Stimulated activated CD4-positive, alpha-beta T cell treated with anti-CD3 and anti-CD28 coated beads, Interleukin-12 subunit alpha, Interleukin-12 subunit beta, amount 100 ng/mL, for 24 hours (primary cell): ENCODE data around the gene DUSP6.

Experiments used
- DNase-seq, 2 experiments: peaks; one replicate each; pipeline ENCODE4 v3.0.0-alpha.2; 2020; ENCODE audit warnings: low read depth in 2 of 2

The DUSP6 gene

DNA sequence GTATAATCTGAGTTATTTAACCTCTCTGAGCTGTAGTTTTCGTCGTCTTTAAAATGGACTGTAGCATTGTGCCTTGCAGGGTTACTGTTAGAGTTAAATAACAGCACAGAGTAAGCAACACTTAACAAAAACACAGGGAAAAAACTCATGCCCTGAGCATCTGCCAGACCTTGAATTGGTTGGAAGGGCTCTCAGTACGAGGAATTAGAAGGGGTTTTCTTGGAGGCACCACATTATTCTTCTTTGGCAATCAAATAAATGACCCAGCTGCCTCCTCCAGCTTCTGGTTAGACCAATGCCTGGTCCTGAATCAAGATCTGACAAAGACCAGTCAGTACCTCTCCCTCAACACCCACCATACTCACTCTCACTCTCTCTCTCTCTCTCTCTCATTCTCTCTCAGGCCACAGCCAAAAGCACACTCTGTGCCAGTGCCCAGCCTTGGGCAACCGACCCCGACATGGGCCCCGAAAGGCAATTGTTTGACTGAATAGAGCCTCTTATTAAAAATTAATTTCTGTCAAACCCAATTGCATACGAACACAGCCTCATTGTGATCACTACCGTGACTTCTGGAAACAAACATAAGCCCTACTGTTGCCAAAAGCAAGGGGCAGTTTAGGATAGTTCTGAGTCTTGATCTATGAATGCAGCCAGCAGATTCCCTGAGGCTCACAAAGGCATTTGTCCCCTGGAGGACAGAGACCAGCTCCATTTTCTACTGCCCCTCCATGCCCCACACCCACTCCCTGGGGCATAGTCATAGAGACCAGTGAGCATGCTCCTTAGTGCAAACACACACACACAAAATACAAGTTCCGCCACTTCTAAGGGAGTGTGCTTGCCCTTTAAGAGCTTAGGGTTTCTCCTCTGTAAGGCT is 23.9 kb downstream of the DUSP6 start:
- DNase-seq, result no peak

DNA sequence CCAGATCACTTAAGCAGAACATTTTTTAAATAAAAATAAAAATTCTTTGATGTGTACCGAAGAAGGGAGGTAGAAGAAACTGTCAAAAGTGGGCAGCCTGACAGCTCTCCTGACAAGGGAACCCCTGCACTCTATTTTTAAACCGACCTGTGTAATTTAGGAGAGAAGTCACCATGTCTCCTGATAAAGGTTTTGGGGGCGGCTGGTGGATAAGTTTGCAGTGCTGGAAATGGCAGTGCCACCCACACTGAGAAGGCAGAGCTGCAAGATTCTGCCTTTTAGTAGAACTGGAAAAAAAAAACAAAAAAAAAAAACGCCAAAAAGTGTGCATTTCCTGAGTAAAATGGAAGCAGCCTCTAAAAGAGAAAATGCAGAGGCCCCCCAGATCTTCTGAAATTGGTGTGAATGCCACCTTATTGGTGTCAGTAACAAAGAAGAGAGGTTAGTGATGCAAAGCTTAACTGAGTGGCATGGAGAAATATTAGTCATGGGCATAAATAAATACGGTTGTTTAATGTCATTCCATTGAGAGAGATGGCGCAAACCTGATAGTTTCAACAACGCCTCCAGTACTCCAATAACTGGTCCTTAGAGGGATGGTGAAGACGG is 24.7 kb downstream of the DUSP6 start:
- DNase-seq, result no peak

DNA sequence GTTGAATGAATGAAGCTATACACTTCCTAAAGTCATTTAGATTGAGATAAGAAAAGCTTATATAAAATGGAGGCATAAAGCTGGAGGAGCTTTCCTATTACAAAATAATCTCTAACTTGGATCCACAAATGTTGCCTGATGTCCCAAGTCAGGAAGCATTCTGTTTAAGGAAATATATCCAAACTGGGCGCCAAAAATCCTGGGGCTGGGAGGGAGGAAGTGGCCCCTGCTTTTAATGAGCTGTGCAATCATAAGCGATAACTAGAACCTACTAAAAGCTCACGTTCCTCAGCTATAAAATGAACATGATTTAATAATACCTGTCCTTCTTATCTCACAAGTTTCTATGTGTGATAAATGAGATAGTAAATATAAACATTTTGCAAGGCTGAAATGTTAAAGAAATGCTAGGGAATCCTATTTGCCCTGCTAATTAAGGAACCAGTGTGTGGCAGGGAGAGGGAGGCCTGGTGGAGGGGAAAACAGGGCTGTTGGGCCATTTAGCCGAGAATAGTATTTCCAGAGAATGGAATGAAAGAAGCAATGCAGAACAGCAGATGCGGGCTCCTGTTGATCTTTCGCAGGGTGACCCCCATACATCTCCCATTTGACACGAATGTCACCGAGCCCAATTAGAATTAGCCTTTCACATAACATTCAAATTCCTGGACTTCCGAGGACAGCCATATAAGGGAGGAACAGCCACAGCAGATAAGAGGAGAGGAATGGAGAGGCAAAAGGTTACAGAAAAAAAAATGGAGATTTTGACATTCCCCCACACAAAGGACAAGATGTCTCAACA is 25.9 kb downstream of the DUSP6 start:
- DNase-seq, result no peak

DNA sequence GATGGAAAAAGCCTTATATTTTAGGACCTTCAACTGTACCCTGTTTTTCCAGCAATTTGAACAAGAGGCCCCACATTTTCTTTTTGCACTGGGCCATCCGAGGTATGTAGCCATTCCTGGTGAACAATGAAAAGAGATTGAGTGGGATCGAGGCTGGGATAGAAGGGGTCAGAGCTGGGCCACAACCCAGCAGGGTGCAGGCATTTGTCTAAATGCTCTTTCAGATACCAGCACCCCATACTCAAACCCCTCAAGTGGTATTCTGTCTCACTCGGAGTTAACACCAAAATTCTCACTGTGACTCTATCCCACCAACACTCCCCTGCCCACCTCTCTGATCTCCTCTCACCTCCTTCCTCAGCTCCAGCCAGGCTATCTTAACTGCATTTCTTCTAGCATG is 26.8 kb downstream of the DUSP6 start:
- no peak for DNase-seq

DNA sequence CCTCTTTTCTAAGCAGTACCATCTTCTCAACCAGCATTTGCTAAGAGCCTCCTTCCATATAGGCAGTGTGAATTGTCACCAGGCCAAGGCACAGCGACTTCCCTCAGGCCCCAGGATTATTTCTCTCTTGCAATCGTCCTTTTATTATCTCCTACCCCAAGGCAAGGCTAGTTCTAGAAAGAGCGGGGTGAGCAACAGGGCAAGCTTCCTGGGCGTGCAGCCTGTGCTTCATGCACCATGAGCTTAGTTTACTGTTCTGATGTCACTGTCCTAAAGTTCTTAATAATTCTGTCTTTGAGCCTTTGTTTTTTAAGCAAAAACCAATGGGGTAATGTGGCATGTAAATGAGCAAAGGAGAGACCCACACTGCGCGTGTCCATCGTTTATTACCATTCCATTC is 27.9 kb downstream of the DUSP6 start:
- no peak for DNase-seq

DNA sequence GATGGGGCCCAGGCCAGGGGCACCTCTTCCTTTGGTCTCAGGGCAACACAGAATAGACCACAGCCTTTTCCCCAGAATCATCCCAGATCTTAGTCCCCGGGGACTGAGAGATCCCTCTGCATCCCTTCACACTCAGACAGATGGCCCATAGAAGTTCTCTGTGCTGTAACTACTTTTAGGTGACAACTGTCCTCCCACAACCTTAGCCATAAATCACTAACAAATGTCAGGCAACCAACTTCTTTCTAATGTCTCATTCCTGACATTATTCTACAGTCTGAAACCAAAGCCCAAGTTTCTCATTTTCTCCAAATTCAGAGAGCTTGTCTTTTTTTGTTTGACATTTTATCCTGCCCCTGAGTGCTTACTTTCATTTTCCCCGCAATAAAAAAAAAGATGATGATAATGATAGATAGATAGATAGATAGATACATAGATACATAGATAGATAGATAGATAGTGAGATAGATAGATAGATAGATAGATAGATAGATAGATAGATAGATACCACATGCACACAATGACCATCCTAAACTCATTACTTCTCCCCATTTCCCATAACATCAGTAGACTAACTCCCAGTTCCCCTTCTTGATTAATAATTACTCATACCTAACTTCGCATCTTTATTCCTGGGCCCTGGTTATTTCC is 28.6 kb downstream of the DUSP6 start:
- DNase-seq, result no peak

DNA sequence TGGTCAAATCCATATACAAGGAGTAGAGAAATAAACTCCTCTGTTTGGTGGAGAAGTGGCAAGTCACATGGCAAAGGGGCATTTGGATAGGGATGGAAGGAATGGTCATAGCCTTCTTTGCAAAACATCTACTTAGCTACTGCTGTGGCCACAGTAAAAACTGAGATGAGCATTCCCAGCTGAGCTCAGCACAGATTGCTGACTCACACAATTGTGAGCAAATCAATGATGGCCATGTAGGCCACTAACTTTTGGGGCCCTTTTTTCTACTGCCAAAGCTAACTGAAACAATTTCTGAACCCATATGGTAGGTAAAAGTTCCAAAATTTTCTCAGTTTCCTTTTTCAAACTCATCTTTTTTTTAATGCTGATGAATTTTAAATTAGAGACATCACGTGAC is 31.6 kb downstream of the DUSP6 start:
- DNase-seq, result no peak

DNA sequence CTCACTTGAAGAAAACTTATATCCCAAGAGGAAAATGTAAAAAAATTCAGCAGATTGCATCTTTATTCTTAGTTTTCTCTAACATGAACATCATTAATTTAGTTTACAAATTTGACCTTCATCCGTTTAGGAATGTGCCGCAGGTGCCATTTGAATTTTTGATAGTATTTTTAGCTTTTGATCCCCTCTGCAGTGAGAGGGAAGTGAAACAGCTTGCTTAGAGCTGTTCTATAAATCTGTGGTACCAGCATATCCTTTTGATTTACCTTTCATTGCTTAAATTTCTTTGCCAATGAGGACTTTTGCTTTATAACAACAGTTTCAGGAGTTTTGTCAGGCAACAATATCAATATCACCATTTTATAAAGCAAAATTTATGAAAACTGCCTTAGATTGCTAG is 32.7 kb downstream of the DUSP6 start:
- no peak for DNase-seq

DNA sequence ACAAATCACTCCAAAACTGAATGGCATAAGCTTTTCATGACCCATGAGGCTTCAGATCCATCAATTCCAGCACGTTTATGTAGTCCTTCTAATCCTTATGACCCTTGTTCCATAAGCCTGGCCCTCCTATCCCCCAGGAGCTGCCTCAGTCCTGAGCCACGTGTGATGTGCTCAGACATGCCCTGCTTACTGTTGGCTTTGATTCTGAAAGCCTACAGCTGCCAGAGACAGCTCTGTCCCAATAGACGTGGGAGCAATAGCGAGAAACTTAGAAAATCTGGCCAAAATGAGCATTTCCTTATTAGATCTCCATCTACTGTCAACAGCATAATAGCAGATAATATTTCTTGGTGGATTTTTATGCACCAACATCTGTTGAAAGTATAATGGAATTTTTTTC is 33.2 kb downstream of the DUSP6 start:
- DNase-seq, result no peak

DNA sequence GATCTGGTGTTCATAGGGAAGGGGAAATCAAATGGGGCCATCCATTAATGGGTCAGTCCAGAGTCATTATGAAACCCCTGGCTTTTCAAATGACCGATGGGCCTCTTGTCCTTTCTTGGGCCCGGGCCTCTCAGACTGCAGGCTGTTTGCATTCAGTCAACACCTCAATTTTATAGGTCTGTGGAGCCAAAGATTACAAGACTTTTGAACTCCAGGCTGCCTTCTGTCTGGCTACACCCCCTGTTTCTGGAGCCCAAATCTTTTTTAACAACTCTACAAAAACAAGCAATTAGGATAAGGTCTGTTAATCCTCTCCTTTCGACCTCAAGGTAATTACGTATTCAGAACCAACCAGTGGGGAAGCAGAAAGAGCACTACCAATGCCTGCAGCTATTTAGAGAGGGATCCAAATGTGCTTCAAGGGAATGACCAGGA is 35.6 kb downstream of the DUSP6 start:
- DNase-seq, result no peak

DNA sequence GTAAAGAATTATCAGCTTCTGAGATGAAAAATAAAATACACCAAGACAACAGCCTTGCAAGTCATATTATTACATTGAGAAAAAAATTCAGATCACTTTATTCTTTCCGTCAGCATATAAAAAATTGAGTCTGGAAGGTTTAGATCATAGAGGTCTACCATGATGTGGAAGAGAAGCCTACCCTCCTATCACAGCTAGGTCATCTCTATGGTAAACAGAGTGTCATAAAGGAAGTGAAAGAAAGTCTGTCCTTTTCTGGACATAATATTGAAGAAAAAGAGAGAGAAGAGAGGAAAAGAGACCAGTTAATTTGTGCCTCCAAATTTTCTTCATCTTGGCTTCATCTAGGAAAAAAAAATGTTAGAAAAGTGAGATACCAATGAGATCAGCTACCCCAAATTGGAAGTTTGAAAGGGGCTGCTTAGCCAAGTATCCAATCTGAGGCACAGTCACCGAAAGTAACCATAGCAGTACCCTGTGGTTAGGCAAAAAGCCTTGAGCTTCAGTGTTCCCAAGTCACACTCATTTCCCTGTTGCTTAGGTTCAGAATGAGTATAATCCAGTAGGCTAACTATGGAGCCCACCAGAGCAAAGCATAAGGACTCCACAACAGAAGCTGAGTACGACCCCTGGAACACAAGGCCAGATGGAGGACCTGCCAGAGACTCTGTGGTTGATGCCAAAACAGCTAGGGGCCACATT is 38.1 kb downstream of the DUSP6 start:
- no peak for DNase-seq

DNA sequence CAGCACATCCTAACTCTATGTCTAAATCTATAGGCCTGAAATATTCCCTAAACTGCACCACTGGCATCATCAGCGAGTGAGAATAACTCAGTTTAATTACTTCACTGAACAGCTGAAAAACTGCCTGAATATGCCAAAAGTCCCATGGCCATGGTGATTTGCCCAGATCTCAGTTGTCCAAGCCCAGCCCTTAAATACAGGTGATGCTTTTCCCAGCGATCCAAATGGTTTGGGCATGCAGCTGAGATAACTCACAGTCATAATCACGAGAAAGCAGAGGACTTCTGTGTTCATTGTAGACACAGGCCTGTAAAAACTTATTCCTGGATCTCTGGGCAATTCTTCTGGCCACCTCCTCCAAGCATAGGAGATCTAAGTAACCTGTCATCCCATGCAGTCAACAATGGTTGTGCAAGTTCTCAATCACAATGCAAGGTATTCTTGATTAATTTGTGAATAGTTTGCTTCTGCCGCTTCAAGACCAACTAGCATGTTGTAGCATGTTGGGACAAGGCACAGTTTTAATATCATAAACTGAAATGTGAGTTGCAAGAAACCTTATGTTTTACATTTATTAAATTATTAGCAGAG is 40.5 kb downstream of the DUSP6 start:
- no peak for DNase-seq

DNA sequence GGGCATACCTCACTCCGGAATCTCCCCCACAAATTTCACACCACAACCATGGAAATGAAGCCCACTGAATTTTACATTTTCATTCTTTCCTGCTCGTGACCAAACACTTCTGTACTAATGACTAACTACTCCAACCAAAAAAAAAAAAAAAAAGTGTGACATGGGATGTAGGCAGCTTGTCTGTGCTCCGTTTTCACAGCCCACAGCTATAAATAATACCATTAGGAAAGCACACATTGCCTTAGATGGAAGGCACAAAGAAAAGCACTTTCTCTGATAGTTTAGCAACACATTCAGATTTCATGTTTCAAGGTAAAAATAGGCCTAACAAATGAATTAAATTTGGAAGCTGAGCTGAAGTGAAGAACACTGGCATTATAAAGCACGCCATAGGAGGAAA is 42.5 kb downstream of the DUSP6 start:
- no peak for DNase-seq

DNA sequence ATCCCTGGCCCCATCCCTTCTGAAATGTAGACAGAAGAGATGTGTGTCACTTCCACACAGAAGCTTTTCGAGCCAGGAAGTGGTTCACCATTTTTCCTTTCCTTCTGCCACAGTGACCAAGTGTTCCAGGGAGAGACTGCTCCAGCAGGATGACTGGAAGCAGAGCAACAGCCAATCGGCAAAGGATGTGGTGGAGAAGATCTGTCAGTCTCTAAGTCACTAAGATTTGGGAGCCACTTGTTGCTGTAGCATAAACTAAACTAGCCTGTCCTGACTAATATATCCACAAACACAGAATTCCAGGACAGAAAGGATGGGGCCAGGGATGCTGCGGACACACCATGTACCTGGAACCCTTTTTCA is 42.9 kb downstream of the DUSP6 start:
- no peak for DNase-seq

DNA sequence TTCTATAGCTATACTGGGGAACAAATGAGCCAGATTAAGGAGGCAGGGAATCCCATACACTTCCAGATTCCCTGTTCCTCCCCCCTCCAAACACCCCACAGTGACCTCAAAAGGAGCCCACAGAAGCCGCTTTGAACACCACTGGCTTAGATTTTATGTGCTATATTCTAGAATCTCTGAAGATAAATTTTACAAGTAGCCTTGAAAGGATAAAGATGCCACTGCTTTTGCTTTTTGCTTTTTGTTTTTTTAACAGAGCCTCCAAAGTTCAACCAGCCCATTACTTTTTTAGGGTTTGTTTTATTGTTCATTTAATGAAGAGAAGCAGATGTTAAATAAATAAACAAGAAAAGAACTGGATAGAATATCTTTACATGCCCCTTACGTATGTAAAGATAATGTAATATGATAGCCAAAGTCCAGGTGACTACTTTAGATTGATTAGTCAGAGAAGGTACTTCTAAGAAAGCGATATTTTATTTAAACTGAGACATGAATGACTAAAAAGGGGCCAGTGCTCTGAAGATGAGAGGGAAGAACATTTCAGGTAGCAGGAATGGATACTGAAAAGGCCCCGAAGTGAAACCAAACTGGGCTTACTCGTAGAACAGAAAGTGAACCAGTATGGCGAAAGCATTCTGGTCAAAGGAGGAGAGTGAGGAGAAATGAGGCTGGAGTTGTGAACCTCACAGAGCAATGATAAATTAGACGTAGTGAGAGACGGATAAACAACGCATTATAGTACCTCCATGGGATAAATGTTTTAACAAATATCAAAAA is 44.6 kb downstream of the DUSP6 start:
- DNase-seq, result no peak

DNA sequence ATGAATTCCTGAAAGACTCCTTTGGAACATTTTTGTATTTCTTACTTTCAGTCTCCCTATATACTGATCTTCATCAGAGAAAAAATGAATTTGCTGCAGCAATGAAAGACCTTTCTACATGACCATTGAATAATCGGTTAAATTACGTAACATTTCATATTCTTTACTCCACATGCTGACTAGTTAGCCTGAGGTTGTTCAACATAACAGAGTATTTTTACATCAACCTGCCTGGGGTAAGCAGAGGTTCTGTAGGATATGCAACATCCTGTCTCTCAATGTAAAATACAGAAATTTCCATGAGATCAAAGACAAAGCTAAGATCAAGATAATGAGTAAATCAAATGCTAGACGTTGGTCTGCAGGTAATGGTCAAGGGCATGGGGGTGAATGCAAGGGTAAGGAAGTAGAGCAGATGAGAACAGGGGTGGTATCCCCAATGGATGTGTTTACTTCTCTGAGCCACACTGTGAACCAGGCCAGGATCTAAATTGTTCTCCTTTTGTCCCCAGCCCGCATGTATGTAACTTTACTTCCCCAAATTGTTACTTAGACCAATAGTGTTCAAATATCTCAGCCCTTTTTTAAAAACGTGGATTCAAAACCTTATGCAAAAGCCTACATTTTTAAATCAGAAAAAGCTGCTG is 45.4 kb downstream of the DUSP6 start:
- DNase-seq, result no peak

DNA sequence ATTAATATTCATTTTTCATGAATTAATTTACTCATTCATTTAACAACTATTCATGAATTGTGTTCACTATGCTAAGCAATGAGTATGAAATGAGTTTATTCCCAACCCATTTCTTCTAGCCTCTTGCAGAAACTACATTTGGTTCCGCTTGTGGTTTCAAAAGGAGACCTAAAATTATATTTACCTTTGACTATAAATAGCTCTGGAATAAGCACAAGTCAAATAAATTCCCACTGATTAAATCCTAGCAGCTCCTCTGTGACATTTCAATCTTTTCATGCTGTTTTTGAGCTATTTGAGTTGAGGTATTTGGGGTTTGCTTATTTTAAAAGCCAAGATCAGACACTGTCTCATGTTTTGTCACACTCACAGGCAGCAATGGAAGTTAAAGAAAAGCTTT is 46.9 kb downstream of the DUSP6 start:
- no peak for DNase-seq

DNA sequence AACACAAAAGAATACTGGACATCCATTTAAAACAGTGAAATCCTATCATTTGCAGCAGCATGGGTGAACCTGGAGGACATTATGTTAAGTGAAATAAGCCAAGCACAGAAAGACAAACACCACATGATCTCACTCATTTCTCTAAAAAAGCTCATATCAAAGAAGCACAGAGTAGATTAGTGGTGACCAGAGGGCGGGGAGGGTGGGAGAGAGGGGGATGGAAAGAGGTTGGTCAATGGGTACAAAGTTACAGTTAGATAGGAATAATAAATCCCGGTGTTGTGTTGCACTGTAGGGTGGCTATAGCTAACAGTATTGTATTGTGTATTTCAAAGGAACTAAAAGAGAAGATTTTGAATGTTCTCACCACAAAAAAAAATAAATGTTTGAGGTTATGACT is 52.4 kb downstream of the DUSP6 start:
- no peak for DNase-seq

DNA sequence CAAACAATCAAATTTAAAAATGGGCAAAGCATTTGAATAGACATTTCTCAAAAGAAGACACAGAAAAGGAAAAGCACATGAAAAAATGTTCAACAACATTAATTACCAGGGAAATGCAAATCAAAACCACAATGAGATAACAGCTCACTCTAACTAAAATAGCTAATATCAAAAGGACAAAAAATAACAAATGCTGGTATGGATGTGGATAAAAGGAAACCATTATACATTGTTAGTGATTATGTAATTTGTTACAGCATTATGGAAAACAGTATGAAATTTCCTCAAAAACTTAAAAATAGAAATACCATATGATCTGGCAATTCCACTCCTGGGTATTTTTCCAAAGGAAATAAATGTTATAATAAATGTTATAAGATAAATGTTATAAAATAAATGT is 52.9 kb downstream of the DUSP6 start:
- no peak for DNase-seq
